22Rv1 (cell line): ENCODE data around the gene C5AR2.
"Not testable (repeated sequence)": the region's sequence is repeated elsewhere in the genome, so short reads cannot be mapped to it uniquely, and the experiment has no call there.

Experiments
- CTCF ChIP-seq: fragments of 450-650 bp; IDR thresholded peaks from 2 replicates; pipeline ENCODE4 v1.5.1; 2017; ENCODE audit warnings: mild to moderate bottlenecking
- ZFX ChIP-seq: fragments of 450-650 bp; IDR thresholded peaks from 2 replicates; pipeline ENCODE4 v1.6.1; 2017; ENCODE audit warnings: antibody characterized with exemption, borderline replicate concordance

- not testable (repeated sequence) for TF ChIP-seq CTCF, ZFX
These were observed 14.0 kb downstream of the C5AR2 start for GRCh38 chr19:47346024-47346423.
